ENCODE measurements around the gene CDADC1. TPM values are rescaled to one million over a fixed set of nuclear protein-coding genes. Genes with fewer than 3 reads are reported as not detected.

Gene CDADC1
- total and polyA plus RNA-seq, 2 of the 13 experiments (the other 11 are each of a cell fraction or from before 2014, with no cell fraction given) = 2.4 to 9.0 TPM

DNA sequence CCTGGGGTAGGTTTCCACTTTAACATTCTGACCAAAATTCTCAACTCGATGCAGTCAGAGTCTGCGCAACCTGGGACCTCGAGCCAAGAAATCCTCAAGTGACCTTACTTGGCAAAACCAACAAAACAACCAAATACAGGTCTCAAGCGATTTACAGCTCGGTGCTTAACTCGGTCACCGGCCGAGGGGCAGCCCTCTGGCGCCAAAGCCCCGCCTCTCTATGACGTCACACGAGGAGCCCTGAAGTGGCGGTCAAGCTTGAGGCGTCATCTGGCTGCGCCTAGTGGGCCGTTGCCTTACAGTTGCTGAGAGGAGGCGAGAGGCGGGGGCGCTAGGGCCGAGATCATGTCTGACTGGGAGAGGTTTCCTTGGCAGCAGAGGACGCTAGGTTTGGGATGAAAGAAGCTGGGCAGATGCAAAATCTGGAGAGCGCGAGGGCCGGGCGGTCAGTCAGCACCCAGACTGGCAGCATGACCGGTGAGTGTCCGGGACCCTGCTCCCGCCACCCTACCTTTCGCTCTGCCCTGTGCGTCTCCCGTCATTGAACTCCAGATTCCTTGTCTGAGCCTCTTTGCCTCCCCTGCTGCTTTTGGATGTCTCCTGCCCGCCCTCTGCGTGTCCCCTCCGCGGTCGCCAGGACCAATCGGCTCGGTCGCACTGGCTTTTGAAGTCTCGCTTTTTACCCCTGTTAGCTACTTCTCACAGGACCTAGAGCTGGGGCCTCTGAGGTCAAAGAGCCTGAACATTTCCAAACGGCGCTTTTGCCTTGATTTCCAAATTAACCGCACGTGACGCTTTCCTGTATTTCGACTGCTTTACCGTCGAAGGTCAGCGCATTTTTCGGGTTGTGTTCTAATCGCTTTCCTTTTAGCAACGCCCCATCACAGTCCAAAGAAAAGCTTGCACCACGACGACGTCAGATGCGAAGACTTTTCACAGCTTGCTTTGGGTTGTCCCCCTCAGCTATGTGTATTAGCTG is at the start of gene CDADC1 (continued):
- no peak for TF ChIP-seq POLR2AphosphoS2 (IDR thresholded peaks at IDR 0.05; ENCODE audit: low read depth, low read length)
- TF ChIP-seq, protein P1, sequence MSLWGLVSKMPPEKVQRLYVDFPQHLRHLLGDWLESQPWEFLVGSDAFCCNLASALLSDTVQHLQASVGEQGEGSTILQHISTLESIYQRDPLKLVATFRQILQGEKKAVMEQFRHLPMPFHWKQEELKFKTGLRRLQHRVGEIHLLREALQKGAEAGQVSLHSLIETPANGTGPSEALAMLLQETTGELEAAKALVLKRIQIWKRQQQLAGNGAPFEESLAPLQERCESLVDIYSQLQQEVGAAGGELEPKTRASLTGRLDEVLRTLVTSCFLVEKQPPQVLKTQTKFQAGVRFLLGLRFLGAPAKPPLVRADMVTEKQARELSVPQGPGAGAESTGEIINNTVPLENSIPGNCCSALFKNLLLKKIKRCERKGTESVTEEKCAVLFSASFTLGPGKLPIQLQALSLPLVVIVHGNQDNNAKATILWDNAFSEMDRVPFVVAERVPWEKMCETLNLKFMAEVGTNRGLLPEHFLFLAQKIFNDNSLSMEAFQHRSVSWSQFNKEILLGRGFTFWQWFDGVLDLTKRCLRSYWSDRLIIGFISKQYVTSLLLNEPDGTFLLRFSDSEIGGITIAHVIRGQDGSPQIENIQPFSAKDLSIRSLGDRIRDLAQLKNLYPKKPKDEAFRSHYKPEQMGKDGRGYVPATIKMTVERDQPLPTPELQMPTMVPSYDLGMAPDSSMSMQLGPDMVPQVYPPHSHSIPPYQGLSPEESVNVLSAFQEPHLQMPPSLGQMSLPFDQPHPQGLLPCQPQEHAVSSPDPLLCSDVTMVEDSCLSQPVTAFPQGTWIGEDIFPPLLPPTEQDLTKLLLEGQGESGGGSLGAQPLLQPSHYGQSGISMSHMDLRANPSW (CRISPR knock-in tag; IDR thresholded peaks at IDR 0.05; ENCODE audit: borderline replicate concordance) = no peak
- TF ChIP-seq FOXP1 (IDR thresholded peaks at IDR 0.05) = no peak
- TF ChIP-seq FOXP1 (CRISPR knock-in tag; IDR thresholded peaks at IDR 0.05) = no peak
- TF ChIP-seq, protein P2, sequence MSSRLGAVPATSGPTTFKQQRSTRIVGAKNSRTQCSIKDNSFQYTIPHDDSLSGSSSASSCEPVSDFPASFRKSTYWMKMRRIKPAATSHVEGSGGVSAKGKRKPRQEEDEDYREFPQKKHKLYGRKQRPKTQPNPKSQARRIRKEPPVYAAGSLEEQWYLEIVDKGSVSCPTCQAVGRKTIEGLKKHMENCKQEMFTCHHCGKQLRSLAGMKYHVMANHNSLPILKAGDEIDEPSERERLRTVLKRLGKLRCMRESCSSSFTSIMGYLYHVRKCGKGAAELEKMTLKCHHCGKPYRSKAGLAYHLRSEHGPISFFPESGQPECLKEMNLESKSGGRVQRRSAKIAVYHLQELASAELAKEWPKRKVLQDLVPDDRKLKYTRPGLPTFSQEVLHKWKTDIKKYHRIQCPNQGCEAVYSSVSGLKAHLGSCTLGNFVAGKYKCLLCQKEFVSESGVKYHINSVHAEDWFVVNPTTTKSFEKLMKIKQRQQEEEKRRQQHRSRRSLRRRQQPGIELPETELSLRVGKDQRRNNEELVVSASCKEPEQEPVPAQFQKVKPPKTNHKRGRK (CRISPR knock-in tag; IDR thresholded peaks at IDR 0.05) = no peak
- no peak for TF ChIP-seq ZNF484 (CRISPR knock-in tag; IDR thresholded peaks at IDR 0.05; ENCODE audit: borderline replicate concordance, low read depth)
- peak; percentile 52; the same call in 1 of the 2 replicates for TF ChIP-seq ZNF431 (CRISPR knock-in tag; IDR thresholded peaks at IDR 0.05; ENCODE audit: borderline replicate concordance, low read depth)
- TF ChIP-seq ZNF205 (CRISPR knock-in tag; IDR thresholded peaks at IDR 0.05) = no peak
- TF ChIP-seq ATF7-NPFF (CRISPR knock-in tag; IDR thresholded peaks at IDR 0.05; ENCODE audit: low read depth) = peak; percentile 71
- no peak for TF ChIP-seq SNRNP70 (IDR thresholded peaks at IDR 0.05; ENCODE audit: low read depth, low read length)
- TF ChIP-seq CENPX (CRISPR knock-in tag; IDR thresholded peaks at IDR 0.05) = no peak
- TF ChIP-seq, protein P3, sequence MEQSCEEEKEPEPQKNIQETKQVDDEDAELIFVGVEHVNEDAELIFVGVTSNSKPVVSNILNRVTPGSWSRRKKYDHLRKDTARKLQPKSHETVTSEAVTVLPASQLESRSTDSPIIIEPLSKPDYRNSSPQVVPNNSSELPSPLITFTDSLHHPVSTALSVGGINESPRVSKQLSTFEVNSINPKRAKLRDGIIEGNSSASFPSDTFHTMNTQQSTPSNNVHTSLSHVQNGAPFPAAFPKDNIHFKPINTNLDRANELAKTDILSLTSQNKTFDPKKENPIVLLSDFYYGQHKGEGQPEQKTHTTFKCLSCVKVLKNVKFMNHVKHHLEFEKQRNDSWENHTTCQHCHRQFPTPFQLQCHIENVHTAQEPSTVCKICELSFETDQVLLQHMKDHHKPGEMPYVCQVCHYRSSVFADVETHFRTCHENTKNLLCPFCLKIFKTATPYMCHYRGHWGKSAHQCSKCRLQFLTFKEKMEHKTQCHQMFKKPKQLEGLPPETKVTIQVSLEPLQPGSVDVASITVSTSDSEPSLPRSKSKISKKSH (CRISPR knock-in tag; IDR thresholded peaks at IDR 0.05; ENCODE audit: borderline replicate concordance) = no peak
- TF ChIP-seq STAG1 (CRISPR knock-in tag; IDR thresholded peaks at IDR 0.05) = no peak
- TF ChIP-seq, protein P4, sequence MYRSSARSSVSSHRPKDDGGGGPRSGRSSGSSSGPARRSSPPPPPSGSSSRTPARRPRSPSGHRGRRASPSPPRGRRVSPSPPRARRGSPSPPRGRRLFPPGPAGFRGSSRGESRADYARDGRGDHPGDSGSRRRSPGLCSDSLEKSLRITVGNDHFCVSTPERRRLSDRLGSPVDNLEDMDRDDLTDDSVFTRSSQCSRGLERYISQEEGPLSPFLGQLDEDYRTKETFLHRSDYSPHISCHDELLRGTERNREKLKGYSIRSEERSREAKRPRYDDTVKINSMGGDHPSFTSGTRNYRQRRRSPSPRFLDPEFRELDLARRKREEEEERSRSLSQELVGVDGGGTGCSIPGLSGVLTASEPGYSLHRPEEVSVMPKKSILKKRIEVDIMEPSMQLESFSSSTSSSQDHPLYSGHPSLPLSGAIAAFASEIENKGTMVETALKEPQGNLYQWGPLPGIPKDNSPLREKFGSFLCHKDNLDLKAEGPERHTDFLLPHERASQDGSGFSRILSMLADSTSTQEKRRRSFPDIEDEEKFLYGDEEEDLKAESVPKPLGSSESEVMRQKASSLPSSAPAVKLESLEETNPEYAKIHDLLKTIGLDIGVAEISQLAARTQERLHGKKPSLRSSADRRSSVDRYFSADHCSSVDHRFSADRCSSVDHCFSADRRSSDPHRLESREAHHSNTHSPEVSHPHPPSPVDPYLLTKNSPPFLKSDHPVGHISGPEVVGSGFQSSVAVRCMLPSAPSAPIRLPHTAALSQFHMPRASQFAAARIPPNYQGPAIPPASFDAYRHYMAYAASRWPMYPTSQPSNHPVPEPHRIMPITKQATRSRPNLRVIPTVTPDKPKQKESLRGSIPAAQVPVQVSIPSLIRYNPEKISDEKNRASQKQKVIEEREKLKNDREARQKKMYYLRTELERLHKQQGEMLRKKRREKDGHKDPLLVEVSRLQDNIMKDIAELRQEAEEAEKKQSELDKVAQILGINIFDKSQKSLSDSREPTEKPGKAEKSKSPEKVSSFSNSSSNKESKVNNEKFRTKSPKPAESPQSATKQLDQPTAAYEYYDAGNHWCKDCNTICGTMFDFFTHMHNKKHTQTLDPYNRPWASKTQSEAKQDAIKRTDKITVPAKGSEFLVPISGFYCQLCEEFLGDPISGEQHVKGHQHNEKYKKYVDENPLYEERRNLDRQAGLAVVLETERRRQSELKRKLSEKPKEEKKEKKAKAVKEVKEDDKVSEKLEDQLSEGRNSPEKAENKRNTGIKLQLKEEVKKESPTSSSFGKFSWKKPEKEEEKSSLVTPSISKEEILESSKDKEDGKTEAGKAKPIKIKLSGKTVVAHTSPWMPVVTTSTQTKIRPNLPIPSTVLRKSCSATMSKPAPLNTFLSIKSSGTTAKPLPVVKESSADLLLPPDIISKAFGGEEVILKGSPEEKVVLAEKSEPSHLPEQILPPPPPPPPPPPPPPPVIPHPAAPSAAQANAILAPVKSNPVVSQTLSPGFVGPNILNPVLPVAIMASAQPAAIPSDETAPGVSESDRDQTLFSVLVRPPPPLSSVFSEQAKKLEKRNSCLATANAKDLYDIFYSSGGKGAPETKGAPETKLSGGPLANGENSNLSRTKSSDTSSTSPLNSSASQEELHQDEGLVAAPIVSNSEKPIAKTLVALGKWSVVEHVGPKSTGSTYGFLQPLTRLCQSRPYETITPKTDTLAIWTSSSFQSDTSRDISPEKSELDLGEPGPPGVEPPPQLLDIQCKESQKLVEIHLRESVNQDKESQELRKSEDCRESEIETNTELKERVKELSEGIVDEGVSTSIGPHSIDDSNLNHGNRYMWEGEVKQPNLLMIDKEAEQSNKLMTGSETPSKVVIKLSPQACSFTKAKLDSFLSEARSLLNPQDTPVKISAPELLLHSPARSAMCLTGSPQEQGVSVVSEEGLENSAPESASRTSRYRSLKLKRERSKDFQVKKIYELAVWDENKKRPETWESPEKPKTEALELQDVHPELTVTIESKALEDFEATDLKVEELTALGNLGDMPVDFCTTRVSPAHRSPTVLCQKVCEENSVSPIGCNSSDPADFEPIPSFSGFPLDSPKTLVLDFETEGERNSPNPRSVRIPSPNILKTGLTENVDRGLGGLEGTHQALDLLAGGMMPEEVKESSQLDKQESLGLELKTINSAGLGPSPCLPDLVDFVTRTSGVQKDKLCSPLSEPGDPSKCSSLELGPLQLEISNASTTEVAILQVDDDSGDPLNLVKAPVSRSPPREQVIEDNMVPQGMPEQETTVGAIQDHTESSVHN (CRISPR knock-in tag; IDR thresholded peaks at IDR 0.05) = no peak

Data from HepG2 (cell line).